ENCODE results near the gene GMDS.

DNA sequence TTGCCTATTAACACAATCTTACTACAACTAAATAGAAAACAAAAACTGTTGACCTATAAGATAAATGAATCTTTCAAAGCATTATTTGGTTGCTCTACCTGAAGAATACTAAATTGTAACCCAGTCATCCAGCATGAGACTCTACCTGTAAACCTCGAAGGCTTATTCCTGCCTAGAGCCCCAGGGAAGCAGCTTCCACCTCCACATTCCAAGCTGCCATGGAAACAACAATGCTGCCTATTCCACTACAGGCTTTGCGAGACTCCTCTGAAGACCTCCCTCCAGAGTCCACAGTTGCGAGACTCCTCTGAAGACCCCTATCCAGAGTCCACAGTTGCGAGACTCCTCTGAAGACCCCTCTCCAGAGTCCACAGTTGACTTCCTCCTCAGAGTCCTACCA lies 15.7 kb downstream of the GMDS start:
- TF ChIP-seq POLR2A (IDR thresholded peaks at IDR 0.05) (no peak), EP300 (IDR thresholded peaks at IDR 0.05) (no peak)
- TF ChIP-seq, protein P1, sequence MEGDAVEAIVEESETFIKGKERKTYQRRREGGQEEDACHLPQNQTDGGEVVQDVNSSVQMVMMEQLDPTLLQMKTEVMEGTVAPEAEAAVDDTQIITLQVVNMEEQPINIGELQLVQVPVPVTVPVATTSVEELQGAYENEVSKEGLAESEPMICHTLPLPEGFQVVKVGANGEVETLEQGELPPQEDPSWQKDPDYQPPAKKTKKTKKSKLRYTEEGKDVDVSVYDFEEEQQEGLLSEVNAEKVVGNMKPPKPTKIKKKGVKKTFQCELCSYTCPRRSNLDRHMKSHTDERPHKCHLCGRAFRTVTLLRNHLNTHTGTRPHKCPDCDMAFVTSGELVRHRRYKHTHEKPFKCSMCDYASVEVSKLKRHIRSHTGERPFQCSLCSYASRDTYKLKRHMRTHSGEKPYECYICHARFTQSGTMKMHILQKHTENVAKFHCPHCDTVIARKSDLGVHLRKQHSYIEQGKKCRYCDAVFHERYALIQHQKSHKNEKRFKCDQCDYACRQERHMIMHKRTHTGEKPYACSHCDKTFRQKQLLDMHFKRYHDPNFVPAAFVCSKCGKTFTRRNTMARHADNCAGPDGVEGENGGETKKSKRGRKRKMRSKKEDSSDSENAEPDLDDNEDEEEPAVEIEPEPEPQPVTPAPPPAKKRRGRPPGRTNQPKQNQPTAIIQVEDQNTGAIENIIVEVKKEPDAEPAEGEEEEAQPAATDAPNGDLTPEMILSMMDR (IDR thresholded peaks at IDR 0.05) = no peak

Data from ovary (tissue), 3 donors.